ENCODE measurements around the gene IFIT5. TPM values are rescaled to one million over a fixed set of nuclear protein-coding genes. Genes with fewer than 3 reads are reported as not detected.

The IFIT5 gene
- polyA plus RNA-seq, 1 donor (not counting 4 experiments of a cell fraction or from before 2014, with no cell fraction given), result 15.8 TPM

DNA sequence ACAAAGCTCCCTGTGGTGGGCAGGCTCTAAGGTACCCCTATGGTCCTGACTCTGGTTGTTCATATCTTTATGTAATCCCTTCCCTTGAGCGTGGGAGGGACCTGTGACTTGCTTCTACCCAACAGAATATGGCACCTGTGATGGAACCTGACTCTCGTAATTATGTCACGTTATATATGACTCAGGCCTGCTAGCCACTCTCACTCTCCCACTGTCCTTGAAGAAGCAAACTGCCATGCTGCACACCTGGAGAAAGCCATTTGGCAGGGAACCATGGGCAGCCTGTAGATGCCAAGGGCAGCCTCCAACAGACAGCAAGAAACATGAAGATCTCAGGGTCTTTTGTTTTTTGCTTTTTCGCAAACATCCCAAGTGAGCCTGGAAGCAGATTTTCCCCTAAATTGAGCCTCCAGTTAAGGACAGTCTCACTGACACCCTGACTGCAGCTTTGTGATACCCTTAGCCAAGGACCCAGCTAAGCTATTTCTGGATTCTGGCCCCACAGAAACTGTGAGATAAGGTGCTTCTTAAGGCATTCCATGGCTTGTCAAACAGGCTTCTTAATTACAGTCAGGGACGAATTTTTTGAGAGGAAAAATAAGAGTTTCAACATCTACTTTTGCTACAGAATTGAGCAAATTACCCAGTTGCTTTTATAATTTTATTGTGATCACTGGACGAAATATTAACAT, 49.6 kb downstream of the IFIT5 start:
- Histone ChIP-seq H3K4me3 (ENCODE audit: control insufficient read depth in 2 of 3, extremely low read depth in 1 of 3, insufficient read depth in 2 of 3, low read depth in 1 of 3, low read length in 3 of 3) (no peak overlapping the region), H3K4me1 (ENCODE audit: control insufficient read depth, extremely low read depth, insufficient read depth, low read length) (peaks cover 23% of the 10 kb centered on the region), H3K9me1 (ENCODE audit: control insufficient read depth, extremely low read depth, insufficient read depth, low read length) (no peaks in the 10 kb centered on the region), H3K9ac (ENCODE audit: control insufficient read depth, extremely low read depth, insufficient read depth, low read length) (no peak overlapping the region), H3K9me3 (ENCODE audit: control insufficient read depth, low read depth, low read length) (no peaks in the 10 kb centered on the region), H3K27ac (ENCODE audit: control insufficient read depth, insufficient read depth, low read length) (no peak overlapping the region), H3K36me3 (ENCODE audit: control insufficient read depth in 2 of 2, extremely low read depth in 1 of 2, insufficient read depth in 2 of 2, low read length in 2 of 2) (no peaks in the 10 kb centered on the region), H4K20me1 (ENCODE audit: control insufficient read depth, extremely low read depth, insufficient read depth, low read length) (no peaks in the 10 kb centered on the region), H3K4me2 (ENCODE audit: control insufficient read depth, extremely low read depth, insufficient read depth, low read depth, low read length) (no peak overlapping the region), H2AFZ (ENCODE audit: control insufficient read depth, low read length) (no peak overlapping the region), H3K27me3 (ENCODE audit: control insufficient read depth, extremely low read depth, insufficient read depth, low read length) (no peaks in the 10 kb centered on the region), H3K79me2 (ENCODE audit: control insufficient read depth, insufficient read depth, low read length) (no peaks in the 10 kb centered on the region)
- no peak for DNase-seq (ENCODE audit: low read depth, low spot score)
- FAIRE-seq, result no peak
- TF ChIP-seq EZH2 (IDR thresholded peaks at IDR 0.05; ENCODE audit: low read length), result no peak
- no peak for TF ChIP-seq CTCF (optimal IDR thresholded peaks at IDR 0.05 in 1 of 3, IDR thresholded peaks at IDR 0.05 in 1 of 3, conservative IDR thresholded peaks at IDR 0.05 in 1 of 3; ENCODE audit: extremely low read depth in 1 of 3, insufficient read depth in 2 of 3, low read length in 3 of 3)
- dilution Hi-C loops (cut with MboI; ENCODE audit: extremely low pct_ligation_motif_present, low sequenced_read_pairs), result no loop called here

DNA sequence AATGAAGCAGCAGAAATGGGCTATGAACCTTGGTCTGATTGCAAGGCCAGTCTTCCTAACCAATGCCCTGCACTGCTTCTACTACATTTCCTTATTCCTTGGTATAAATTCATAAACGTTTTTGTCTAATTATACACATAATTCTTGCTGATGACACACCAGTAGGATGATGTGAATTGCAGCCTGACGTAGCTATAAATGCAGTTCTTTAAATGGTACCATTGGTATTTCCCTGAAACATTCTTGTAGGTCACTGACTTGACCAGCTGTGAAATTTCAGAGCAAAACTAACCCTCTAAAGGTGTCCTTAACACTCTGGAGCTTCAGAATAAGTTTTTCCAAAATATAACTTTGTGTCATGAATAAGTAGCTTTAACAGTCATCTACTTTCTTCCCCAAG, 50.8 kb downstream of the IFIT5 start:
- no peak overlapping the region for H3K4me3 ChIP-seq (ENCODE audit: control insufficient read depth in 2 of 3, extremely low read depth in 1 of 3, insufficient read depth in 2 of 3, low read depth in 1 of 3, low read length in 3 of 3)
- TF ChIP-seq EZH2 (IDR thresholded peaks at IDR 0.05; ENCODE audit: low read length) (no peak), CTCF (optimal IDR thresholded peaks at IDR 0.05 in 1 of 3, IDR thresholded peaks at IDR 0.05 in 1 of 3, conservative IDR thresholded peaks at IDR 0.05 in 1 of 3; ENCODE audit: extremely low read depth in 1 of 3, insufficient read depth in 2 of 3, low read length in 3 of 3) (no peak)
- H3K27ac ChIP-seq (ENCODE audit: control insufficient read depth, insufficient read depth, low read length), result no peak overlapping the region
- dilution Hi-C loops (cut with MboI; ENCODE audit: extremely low pct_ligation_motif_present, low sequenced_read_pairs), result no loop called here
- no peaks in the 10 kb centered on the region for H3K79me2 ChIP-seq (ENCODE audit: control insufficient read depth, insufficient read depth, low read length)
- no peak for FAIRE-seq
- peaks cover 31% of the 10 kb centered on the region for H3K4me1 ChIP-seq (ENCODE audit: control insufficient read depth, extremely low read depth, insufficient read depth, low read length)
- H4K20me1 ChIP-seq (ENCODE audit: control insufficient read depth, extremely low read depth, insufficient read depth, low read length), result no peaks in the 10 kb centered on the region
- H3K9me1 ChIP-seq (ENCODE audit: control insufficient read depth, extremely low read depth, insufficient read depth, low read length), result no peaks in the 10 kb centered on the region
- DNase-seq (ENCODE audit: low read depth, low spot score), result no peak
- H3K4me2 ChIP-seq (ENCODE audit: control insufficient read depth, extremely low read depth, insufficient read depth, low read depth, low read length), result no peak overlapping the region
- no peak overlapping the region for H2AFZ ChIP-seq (ENCODE audit: control insufficient read depth, low read length)
- no peaks in the 10 kb centered on the region for H3K36me3 ChIP-seq (ENCODE audit: control insufficient read depth in 2 of 2, extremely low read depth in 1 of 2, insufficient read depth in 2 of 2, low read length in 2 of 2)
- no peaks in the 10 kb centered on the region for H3K27me3 ChIP-seq (ENCODE audit: control insufficient read depth, extremely low read depth, insufficient read depth, low read length)
- H3K9ac ChIP-seq (ENCODE audit: control insufficient read depth, extremely low read depth, insufficient read depth, low read length), result no peak overlapping the region
- H3K9me3 ChIP-seq (ENCODE audit: control insufficient read depth, low read depth, low read length), result no peaks in the 10 kb centered on the region
